Ishikawa (cell line): ENCODE results near the gene ADPRH.

Experiments used
- CEBPB ChIP-seq: IDR thresholded peaks from 2 replicates; pipeline ENCODE4 v1.6.1; 2012
- CREB1 ChIP-seq: IDR thresholded peaks from 2 replicates; pipeline ENCODE4 v1.6.1; 2012; ENCODE audit warnings: low read depth
- EGR1 ChIP-seq: IDR thresholded peaks from 2 replicates; pipeline ENCODE4 v1.6.1; 2012
- EP300 ChIP-seq: IDR thresholded peaks from 2 replicates; pipeline ENCODE4 v1.6.1; 2012; ENCODE audit warnings: borderline replicate concordance
- FOXM1 ChIP-seq: IDR thresholded peaks from 2 replicates; pipeline ENCODE4 v1.6.1; 2012; ENCODE audit warnings: low read depth, borderline replicate concordance
- MAX ChIP-seq: IDR thresholded peaks from 2 replicates; pipeline ENCODE4 v1.6.1; 2012
- NFIC ChIP-seq: IDR thresholded peaks from 2 replicates; pipeline ENCODE4 v1.6.1; 2012
- RAD21 ChIP-seq: IDR thresholded peaks from 2 replicates; pipeline ENCODE4 v1.6.1; 2012; ENCODE audit warnings: low read depth
- TAF1 ChIP-seq: IDR thresholded peaks from 2 replicates; pipeline ENCODE4 v1.6.1; 2012; ENCODE audit warnings: low read depth, mild to moderate bottlenecking
- TCF12 ChIP-seq: IDR thresholded peaks from 2 replicates; pipeline ENCODE4 v1.6.1; 2012; ENCODE audit warnings: low read depth
- TEAD4 ChIP-seq: IDR thresholded peaks from 2 replicates; pipeline ENCODE4 v1.6.1; 2012
- YY1 ChIP-seq: IDR thresholded peaks from 2 replicates; pipeline ENCODE4 v1.6.1; 2012; ENCODE audit warnings: low read depth
- ZBTB7A ChIP-seq: IDR thresholded peaks from 2 replicates; pipeline ENCODE4 v1.6.1; 2012; ENCODE audit warnings: low read depth
- TF ChIP-seq, protein P1 (sequence below): IDR thresholded peaks from 2 replicates; pipeline ENCODE4 v1.6.1; 2012
- TF ChIP-seq, protein P2 (sequence below): IDR thresholded peaks from 2 replicates; pipeline ENCODE4 v1.6.1; 2012; ENCODE audit warnings: low read depth, mild to moderate bottlenecking

ADPRH gene

GRCh38 chr3:119560160-119560559 lies 19.1 kb upstream of the ADPRH start:
- TF ChIP-seq CREB1, result no peak
- TF ChIP-seq, protein P1, sequence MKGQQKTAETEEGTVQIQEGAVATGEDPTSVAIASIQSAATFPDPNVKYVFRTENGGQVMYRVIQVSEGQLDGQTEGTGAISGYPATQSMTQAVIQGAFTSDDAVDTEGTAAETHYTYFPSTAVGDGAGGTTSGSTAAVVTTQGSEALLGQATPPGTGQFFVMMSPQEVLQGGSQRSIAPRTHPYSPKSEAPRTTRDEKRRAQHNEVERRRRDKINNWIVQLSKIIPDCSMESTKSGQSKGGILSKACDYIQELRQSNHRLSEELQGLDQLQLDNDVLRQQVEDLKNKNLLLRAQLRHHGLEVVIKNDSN, result no peak

DNA sequence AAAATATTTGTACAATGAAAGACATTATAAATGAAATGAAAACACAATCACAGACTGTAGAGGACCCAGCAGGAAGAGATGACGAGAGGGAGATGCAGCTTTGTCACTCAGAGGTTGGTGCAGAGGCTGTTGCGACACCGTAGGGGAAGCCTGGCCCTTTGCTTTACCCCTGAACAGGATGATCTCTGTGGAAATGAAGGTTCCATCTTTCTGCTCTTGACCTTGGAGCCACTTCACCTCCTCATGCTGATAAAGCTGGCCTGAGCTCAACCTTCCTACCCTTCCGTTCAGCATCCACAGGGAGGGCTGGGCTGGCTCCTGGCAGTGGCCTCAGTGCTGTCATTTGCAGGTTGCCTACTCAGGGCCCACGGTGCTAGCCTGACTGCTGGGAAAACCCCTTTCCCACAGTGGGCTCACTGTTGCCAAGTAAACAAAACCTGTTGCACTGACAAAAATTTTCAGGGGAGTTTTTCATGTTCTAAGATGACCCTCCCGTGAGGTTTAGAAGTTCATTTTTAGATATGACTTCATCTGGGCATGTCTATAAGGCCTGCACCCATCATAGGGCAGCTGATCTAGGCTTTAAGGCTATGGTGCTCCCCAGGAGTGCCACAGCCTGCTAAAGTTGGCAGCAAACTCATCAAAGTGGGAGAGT lies 16.9 kb upstream of the ADPRH start:
- TF ChIP-seq, protein P2, sequence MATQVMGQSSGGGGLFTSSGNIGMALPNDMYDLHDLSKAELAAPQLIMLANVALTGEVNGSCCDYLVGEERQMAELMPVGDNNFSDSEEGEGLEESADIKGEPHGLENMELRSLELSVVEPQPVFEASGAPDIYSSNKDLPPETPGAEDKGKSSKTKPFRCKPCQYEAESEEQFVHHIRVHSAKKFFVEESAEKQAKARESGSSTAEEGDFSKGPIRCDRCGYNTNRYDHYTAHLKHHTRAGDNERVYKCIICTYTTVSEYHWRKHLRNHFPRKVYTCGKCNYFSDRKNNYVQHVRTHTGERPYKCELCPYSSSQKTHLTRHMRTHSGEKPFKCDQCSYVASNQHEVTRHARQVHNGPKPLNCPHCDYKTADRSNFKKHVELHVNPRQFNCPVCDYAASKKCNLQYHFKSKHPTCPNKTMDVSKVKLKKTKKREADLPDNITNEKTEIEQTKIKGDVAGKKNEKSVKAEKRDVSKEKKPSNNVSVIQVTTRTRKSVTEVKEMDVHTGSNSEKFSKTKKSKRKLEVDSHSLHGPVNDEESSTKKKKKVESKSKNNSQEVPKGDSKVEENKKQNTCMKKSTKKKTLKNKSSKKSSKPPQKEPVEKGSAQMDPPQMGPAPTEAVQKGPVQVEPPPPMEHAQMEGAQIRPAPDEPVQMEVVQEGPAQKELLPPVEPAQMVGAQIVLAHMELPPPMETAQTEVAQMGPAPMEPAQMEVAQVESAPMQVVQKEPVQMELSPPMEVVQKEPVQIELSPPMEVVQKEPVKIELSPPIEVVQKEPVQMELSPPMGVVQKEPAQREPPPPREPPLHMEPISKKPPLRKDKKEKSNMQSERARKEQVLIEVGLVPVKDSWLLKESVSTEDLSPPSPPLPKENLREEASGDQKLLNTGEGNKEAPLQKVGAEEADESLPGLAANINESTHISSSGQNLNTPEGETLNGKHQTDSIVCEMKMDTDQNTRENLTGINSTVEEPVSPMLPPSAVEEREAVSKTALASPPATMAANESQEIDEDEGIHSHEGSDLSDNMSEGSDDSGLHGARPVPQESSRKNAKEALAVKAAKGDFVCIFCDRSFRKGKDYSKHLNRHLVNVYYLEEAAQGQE, result no peak
- no peak for TF ChIP-seq RAD21
- TF ChIP-seq TCF12, result no peak
- no peak for TF ChIP-seq FOXM1
- TF ChIP-seq, protein P1, result no peak
- no peak for TF ChIP-seq ZBTB7A
- no peak for TF ChIP-seq TEAD4
- no peak for TF ChIP-seq MAX
- TF ChIP-seq EGR1, result no peak

DNA sequence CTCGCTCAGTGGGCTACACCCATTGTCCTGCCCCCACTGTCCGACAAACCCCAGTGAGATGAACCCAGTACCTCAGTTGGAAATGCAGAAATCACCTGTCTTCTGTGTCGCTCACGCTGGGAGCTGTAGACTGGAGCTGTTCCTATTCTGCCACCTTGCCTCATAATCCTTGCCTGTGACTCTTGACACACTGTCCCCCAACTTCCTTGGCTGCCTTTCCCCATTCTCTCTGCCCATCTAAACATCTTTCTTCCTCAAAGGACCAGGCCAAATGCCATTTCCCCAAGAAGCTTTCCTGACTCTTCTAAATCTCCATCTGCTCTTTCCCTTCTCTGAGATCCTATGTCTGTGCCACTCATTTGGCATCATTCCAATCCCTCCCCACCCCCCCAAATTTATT lies 10.1 kb upstream of the ADPRH start:
- TF ChIP-seq TAF1 (no peak), CEBPB (no peak), ZBTB7A (no peak), YY1 (no peak), EGR1 (no peak), EP300 (no peak)
- TF ChIP-seq, protein P1, result no peak

- TF ChIP-seq TCF12, result no peak
- no peak for TF ChIP-seq YY1
- TF ChIP-seq MAX, result no peak
- TF ChIP-seq FOXM1, result no peak
- no peak for TF ChIP-seq EGR1
- no peak for TF ChIP-seq CEBPB
- no peak for TF ChIP-seq RAD21
- no peak for TF ChIP-seq CREB1
- TF ChIP-seq ZBTB7A, result no peak
- no peak for TF ChIP-seq TAF1
- no peak for TF ChIP-seq NFIC
- TF ChIP-seq, protein P1, result no peak
- TF ChIP-seq, protein P2, result no peak
- TF ChIP-seq EP300, result no peak
- no peak for TF ChIP-seq TEAD4
Observed at GRCh38 chr3:119570229-119570628, 9.1 kb upstream of the ADPRH start.

GRCh38 chr3:119571230-119571629 lies 8.1 kb upstream of the ADPRH start:
- TF ChIP-seq TEAD4, result no peak
- no peak for TF ChIP-seq EP300
- TF ChIP-seq EGR1, result no peak
- no peak for TF ChIP-seq RAD21
- no peak for TF ChIP-seq NFIC
- TF ChIP-seq YY1, result no peak
- no peak for TF ChIP-seq ZBTB7A
- TF ChIP-seq FOXM1, result no peak
- no peak for TF ChIP-seq TAF1
- no peak for TF ChIP-seq MAX
- TF ChIP-seq CEBPB, result no peak
- TF ChIP-seq, protein P1, result no peak
